GM10266 (cell line): ENCODE results near the gene ATP10A.

ENCODE experiments used
- DNase-seq: peaks from one replicate; pipeline ENCODE4 v3.0.0; 2012; ENCODE audit errors: extremely low spot score
- TF ChIP-seq, protein P1 (sequence below): IDR thresholded peaks from 2 replicates; pipeline ENCODE4 v1.5.1; 2012; ENCODE audit warnings: mild to moderate bottlenecking, low read depth; ENCODE audit not compliant: control insufficient read depth, insufficient read depth; ENCODE audit errors: missing control alignments

ATP10A gene

DNA sequence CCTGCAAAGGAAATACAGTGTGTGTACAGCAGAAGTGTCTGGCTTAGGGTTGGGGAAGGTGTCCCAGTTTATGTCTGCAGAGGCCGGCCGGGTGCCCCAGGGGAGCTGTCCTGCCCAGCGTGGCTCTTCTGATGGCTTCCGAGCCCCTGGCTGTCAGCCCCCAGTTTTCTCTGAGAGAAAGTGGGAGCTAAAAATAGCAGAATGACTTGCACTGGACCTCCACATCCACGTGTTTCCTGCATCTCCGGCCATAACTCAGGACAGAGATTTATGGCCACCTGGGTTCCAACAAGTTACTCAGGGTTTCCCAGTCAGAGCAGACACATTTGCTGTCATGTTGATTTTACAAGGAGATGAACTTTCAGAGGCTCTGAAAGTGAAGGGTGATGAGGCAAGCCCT, 192.0 kb downstream of the ATP10A start:
- TF ChIP-seq, protein P1, sequence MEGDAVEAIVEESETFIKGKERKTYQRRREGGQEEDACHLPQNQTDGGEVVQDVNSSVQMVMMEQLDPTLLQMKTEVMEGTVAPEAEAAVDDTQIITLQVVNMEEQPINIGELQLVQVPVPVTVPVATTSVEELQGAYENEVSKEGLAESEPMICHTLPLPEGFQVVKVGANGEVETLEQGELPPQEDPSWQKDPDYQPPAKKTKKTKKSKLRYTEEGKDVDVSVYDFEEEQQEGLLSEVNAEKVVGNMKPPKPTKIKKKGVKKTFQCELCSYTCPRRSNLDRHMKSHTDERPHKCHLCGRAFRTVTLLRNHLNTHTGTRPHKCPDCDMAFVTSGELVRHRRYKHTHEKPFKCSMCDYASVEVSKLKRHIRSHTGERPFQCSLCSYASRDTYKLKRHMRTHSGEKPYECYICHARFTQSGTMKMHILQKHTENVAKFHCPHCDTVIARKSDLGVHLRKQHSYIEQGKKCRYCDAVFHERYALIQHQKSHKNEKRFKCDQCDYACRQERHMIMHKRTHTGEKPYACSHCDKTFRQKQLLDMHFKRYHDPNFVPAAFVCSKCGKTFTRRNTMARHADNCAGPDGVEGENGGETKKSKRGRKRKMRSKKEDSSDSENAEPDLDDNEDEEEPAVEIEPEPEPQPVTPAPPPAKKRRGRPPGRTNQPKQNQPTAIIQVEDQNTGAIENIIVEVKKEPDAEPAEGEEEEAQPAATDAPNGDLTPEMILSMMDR, result no peak
- no peak for DNase-seq

DNA sequence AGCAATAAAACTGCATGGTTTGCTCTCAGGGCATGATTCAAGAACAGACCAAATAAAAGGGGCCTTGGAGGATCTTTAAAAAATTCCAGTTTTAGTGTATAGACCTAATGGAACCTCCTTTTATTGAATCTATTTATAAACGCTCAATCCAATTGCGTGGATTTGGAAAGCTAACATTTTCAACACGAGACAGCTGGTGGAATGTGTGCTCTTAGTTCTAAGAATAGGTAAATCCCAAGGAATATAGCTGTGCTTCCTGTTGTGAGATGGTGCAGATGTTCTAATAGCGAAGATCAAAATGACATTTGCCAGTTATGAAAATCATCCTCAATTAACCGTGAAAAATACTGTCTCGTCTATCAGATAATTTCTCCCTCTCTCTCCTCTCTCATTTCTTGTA, 192.5 kb downstream of the ATP10A start:
- TF ChIP-seq, protein P1, result no peak
- DNase-seq, result no peak

DNA sequence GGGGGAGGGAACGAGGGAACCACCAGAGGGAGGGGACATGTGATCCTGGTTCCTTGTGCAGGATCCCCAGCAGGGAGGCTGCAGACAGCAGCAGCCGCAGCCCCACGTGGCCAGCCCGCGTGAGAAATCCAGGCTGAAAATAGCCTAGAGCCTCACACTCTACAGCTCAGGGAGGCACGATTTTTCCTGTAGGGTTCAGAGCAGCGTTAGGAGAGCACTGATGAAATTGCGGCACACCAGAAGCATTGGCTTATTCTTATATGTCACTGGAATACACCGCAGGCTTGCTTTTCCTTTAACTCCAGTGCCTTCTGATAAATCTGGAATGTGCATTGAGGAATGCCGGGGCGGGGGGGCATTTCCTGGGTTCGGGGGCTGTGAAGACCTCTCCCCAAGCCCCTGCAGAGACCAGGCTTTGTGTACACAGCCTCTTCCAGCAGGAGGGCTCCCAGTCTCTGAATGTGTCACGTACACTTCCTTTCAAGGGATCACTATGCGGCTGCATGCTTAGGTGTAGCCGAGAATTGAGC, 193.0 kb downstream of the ATP10A start:
- no peak for DNase-seq
- TF ChIP-seq, protein P1, result no peak

DNA sequence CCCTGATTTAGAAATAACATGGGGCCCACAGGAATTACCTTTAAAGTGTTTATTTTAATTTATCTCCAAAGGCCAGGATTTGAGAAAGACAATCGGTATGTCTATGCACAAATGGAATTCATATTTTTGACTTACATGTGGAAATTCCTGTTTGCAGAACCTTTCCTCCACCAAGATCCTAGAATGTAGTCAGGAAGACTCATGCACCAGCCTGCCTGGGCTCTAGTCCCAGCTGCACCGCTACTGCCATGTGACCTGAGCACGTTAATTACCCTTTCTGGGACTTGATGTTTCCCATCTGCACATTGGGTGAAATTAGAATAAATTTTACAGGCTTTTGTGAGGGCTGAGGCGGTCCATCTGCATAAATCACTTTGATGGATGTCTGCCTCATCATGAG, 194.2 kb downstream of the ATP10A start:
- DNase-seq, result no peak
- TF ChIP-seq, protein P1, result no peak

DNA sequence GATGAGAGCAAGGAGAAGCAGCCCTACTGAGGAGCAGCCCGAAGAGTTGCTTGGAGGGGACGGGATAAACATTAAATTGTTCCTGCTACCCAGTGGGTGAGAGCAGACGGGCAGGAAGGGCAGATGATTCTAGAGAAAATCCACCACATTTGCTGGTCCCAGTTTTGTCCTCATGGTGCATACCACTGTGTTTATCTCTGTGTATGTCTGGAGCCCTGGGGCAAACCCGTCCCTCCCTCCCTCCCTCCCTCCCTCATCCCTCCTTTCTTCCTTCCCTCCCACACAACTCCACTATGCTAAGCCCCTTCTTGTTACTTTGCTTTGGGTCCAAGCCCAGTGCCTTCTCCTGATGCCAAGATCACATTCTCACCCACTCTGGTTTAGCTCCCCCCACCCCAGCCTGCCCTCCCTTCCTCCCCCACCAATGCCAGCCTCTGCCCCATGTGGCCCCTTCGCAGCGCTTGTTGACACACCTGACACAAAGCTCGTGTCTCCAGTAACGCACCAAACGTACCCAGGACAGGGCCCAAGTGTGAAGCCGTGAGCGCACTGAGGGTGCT, 194.8 kb downstream of the ATP10A start:
- TF ChIP-seq, protein P1, result no peak
- DNase-seq, result no peak

DNA sequence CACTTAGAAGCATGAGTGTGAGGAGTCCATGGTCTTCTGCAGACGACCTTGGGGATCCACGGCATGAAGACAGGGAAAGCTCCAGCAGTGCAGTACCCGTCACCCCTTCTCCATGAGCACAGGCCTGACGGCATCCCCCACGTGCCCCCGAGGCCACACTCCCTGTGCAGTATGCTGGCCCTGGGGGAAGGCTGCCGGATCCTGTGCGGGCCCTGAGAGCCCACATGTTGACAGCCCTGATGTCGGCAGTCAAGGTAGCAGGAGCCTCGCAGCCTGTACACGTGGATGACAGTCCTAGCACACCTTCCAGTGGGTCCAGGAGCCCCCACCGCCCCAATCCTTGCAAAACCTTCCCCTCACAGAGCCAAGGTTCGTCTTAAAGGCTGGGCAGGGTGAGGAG, 195.3 kb downstream of the ATP10A start:
- TF ChIP-seq, protein P1, result no peak
- no peak for DNase-seq

DNA sequence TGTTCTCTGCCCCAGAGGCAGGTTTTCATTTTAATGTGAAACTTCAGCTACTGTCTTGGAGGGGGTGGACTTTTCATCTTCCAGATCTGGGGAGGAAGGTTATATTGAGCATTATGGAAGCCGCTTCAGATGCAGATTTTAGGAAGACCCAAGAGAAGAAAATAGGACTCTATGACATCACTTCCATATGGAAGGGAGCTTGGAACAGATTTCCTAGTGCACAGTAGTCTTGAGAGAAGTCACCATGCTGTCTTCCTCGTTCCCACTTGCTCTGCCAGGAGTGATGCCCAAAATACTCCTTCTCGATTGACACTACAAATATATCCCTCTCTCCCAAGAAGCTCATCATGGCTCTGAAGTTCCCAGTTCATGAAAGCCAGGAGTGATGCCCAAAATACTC, 197.2 kb downstream of the ATP10A start:
- DNase-seq, result no peak
- TF ChIP-seq, protein P1, result no peak
